ENCODE measurements around the gene PANX2. TPM values are rescaled to one million over a fixed set of nuclear protein-coding genes. Genes with fewer than 3 reads are reported as not detected.

PANX2 gene
- total RNA-seq, 1 experiment from 2014 or later, result not detected

GRCh38 chr22:50219800-50220602, 49.5 kb downstream of the PANX2 start:
- Histone ChIP-seq H3K27ac (ENCODE audit: low read length) (no peak overlapping the region), H3K4me1 (ENCODE audit: low read length) (peaks cover 6% of the 10 kb centered on the region), H2AFZ (ENCODE audit: low read length) (no peak overlapping the region), H4K20me1 (ENCODE audit: insufficient read depth, low read depth, low read length) (peaks cover 2% of the 10 kb centered on the region; the same call in 1 of the 2 replicates), H3K9me2 (replicated peaks; ENCODE audit: insufficient read depth, low read length) (no peaks in the 10 kb centered on the region), H3K9ac (ENCODE audit: low read length) (no peak overlapping the region), H3K4me2 (ENCODE audit: low read depth, low read length, poor library complexity, severe bottlenecking) (no peak overlapping the region), H3K79me2 (ENCODE audit: low read length) (peaks cover 3% of the 10 kb centered on the region), H3K27me3 (ENCODE audit: low read length) (no peaks in the 10 kb centered on the region), H3K36me3 (ENCODE audit: insufficient read depth, low read length) (peaks cover 11% of the 10 kb centered on the region), H3K9me3 (ENCODE audit: low read length) (no peaks in the 10 kb centered on the region), H3K4me3 (ENCODE audit: low read length) (no peak overlapping the region)
- DNase-seq, result no peak

- no peak overlapping the region for H3K4me2 ChIP-seq (ENCODE audit: low read depth, low read length, poor library complexity, severe bottlenecking)
- peaks cover 7% of the 10 kb centered on the region for H3K36me3 ChIP-seq (ENCODE audit: insufficient read depth, low read length)
- no peak overlapping the region for H2AFZ ChIP-seq (ENCODE audit: low read length)
- no peaks in the 10 kb centered on the region for H4K20me1 ChIP-seq (ENCODE audit: insufficient read depth, low read depth, low read length)
- H3K4me1 ChIP-seq (ENCODE audit: low read length), result peaks cover 6% of the 10 kb centered on the region
- no peaks in the 10 kb centered on the region for H3K27me3 ChIP-seq (ENCODE audit: low read length)
- no peak overlapping the region for H3K9ac ChIP-seq (ENCODE audit: low read length)
- H3K79me2 ChIP-seq (ENCODE audit: low read length), result no peaks in the 10 kb centered on the region
- H3K4me3 ChIP-seq (ENCODE audit: low read length), result no peak overlapping the region
- H3K9me2 ChIP-seq (replicated peaks; ENCODE audit: insufficient read depth, low read length), result no peaks in the 10 kb centered on the region
- H3K27ac ChIP-seq (ENCODE audit: low read length), result no peak overlapping the region
- DNase-seq, result no peak
- H3K9me3 ChIP-seq (ENCODE audit: low read length), result no peaks in the 10 kb centered on the region
Measured at GRCh38 chr22:50220603-50221409, 50.3 kb downstream of the PANX2 start.

GRCh38 chr22:50221410-50222300, 51.1 kb downstream of the PANX2 start:
- Histone ChIP-seq H3K9ac (ENCODE audit: low read length) (no peak overlapping the region), H3K79me2 (ENCODE audit: low read length) (no peaks in the 10 kb centered on the region), H3K4me2 (ENCODE audit: low read depth, low read length, poor library complexity, severe bottlenecking) (no peak overlapping the region), H3K4me3 (ENCODE audit: low read length) (no peak overlapping the region), H3K36me3 (ENCODE audit: insufficient read depth, low read length) (peaks cover 6% of the 10 kb centered on the region), H3K9me3 (ENCODE audit: low read length) (no peaks in the 10 kb centered on the region), H2AFZ (ENCODE audit: low read length) (no peak overlapping the region), H3K4me1 (ENCODE audit: low read length) (peaks cover 6% of the 10 kb centered on the region), H4K20me1 (ENCODE audit: insufficient read depth, low read depth, low read length) (no peaks in the 10 kb centered on the region), H3K27ac (ENCODE audit: low read length) (no peak overlapping the region), H3K27me3 (ENCODE audit: low read length) (no peaks in the 10 kb centered on the region), H3K9me2 (replicated peaks; ENCODE audit: insufficient read depth, low read length) (no peaks in the 10 kb centered on the region)
- DNase-seq, result peak; percentile 64

GRCh38 chr22:50222508-50222907, 52.0 kb downstream of the PANX2 start:
- Histone ChIP-seq H2AFZ (ENCODE audit: low read length) (no peak overlapping the region), H3K27me3 (ENCODE audit: low read length) (no peaks in the 10 kb centered on the region), H3K9me3 (ENCODE audit: low read length) (no peaks in the 10 kb centered on the region), H4K20me1 (ENCODE audit: insufficient read depth, low read depth, low read length) (no peaks in the 10 kb centered on the region), H3K9me2 (replicated peaks; ENCODE audit: insufficient read depth, low read length) (no peaks in the 10 kb centered on the region), H3K4me2 (ENCODE audit: low read depth, low read length, poor library complexity, severe bottlenecking) (no peak overlapping the region), H3K4me1 (ENCODE audit: low read length) (peaks cover 3% of the 10 kb centered on the region), H3K36me3 (ENCODE audit: insufficient read depth, low read length) (peaks cover 6% of the 10 kb centered on the region), H3K79me2 (ENCODE audit: low read length) (no peaks in the 10 kb centered on the region), H3K4me3 (ENCODE audit: low read length) (no peak overlapping the region), H3K9ac (ENCODE audit: low read length) (no peak overlapping the region), H3K27ac (ENCODE audit: low read length) (no peak overlapping the region)
- DNase-seq, result no peak

- H2AFZ ChIP-seq (ENCODE audit: low read length), result no peak overlapping the region
- H3K9me3 ChIP-seq (ENCODE audit: low read length), result no peaks in the 10 kb centered on the region
Measured at GRCh38 chr22:50224071-50224470, 53.5 kb downstream of the PANX2 start.

GRCh38 chr22:50225200-50225969, 54.9 kb downstream of the PANX2 start:
- Histone ChIP-seq H3K79me2 (ENCODE audit: low read length) (no peaks in the 10 kb centered on the region), H3K27me3 (ENCODE audit: low read length) (no peaks in the 10 kb centered on the region)
- DNase-seq, result no peak

More at GRCh38 chr22:50224071-50224470, 53.5 kb downstream of the PANX2 start:
- H3K36me3 ChIP-seq (ENCODE audit: insufficient read depth, low read length), result peaks cover 6% of the 10 kb centered on the region
- no peak for DNase-seq
- no peak overlapping the region for H3K4me2 ChIP-seq (ENCODE audit: low read depth, low read length, poor library complexity, severe bottlenecking)
- H3K4me1 ChIP-seq (ENCODE audit: low read length), result no peaks in the 10 kb centered on the region
- no peak overlapping the region for H3K27ac ChIP-seq (ENCODE audit: low read length)
- H3K4me3 ChIP-seq (ENCODE audit: low read length), result no peak overlapping the region
- H4K20me1 ChIP-seq (ENCODE audit: insufficient read depth, low read depth, low read length), result no peaks in the 10 kb centered on the region
- H3K27me3 ChIP-seq (ENCODE audit: low read length), result no peaks in the 10 kb centered on the region
- no peaks in the 10 kb centered on the region for H3K79me2 ChIP-seq (ENCODE audit: low read length)
- H3K9ac ChIP-seq (ENCODE audit: low read length), result no peak overlapping the region
- no peaks in the 10 kb centered on the region for H3K9me2 ChIP-seq (replicated peaks; ENCODE audit: insufficient read depth, low read length)

GRCh38 chr22:50226063-50226874, 55.7 kb downstream of the PANX2 start:
- Histone ChIP-seq H3K9me3 (ENCODE audit: low read length) (no peaks in the 10 kb centered on the region), H3K27me3 (ENCODE audit: low read length) (no peaks in the 10 kb centered on the region), H2AFZ (ENCODE audit: low read length) (no peak overlapping the region), H3K4me1 (ENCODE audit: low read length) (no peaks in the 10 kb centered on the region), H3K9ac (ENCODE audit: low read length) (no peak overlapping the region), H3K36me3 (ENCODE audit: insufficient read depth, low read length) (peaks cover under 1% of the 10 kb centered on the region; the same call in 1 of the 2 replicates), H3K27ac (ENCODE audit: low read length) (no peak overlapping the region), H3K79me2 (ENCODE audit: low read length) (no peaks in the 10 kb centered on the region), H4K20me1 (ENCODE audit: insufficient read depth, low read depth, low read length) (no peaks in the 10 kb centered on the region), H3K4me3 (ENCODE audit: low read length) (no peak overlapping the region), H3K4me2 (ENCODE audit: low read depth, low read length, poor library complexity, severe bottlenecking) (no peak overlapping the region), H3K9me2 (replicated peaks; ENCODE audit: insufficient read depth, low read length) (no peaks in the 10 kb centered on the region)
- no peak for DNase-seq

More at GRCh38 chr22:50225200-50225969, 54.9 kb downstream of the PANX2 start:
- H3K36me3 ChIP-seq (ENCODE audit: insufficient read depth, low read length), result peaks cover 6% of the 10 kb centered on the region
- no peaks in the 10 kb centered on the region for H3K9me2 ChIP-seq (replicated peaks; ENCODE audit: insufficient read depth, low read length)
- H3K4me3 ChIP-seq (ENCODE audit: low read length), result no peak overlapping the region
- H3K27ac ChIP-seq (ENCODE audit: low read length), result no peak overlapping the region
- H3K9ac ChIP-seq (ENCODE audit: low read length), result no peak overlapping the region
- no peak overlapping the region for H2AFZ ChIP-seq (ENCODE audit: low read length)
- H4K20me1 ChIP-seq (ENCODE audit: insufficient read depth, low read depth, low read length), result no peaks in the 10 kb centered on the region
- H3K4me2 ChIP-seq (ENCODE audit: low read depth, low read length, poor library complexity, severe bottlenecking), result no peak overlapping the region
- no peaks in the 10 kb centered on the region for H3K4me1 ChIP-seq (ENCODE audit: low read length)
- H3K9me3 ChIP-seq (ENCODE audit: low read length), result no peaks in the 10 kb centered on the region

All from Karpas-422 (cell line).